HEK293 (cell line): ENCODE measurements around the gene INPP5B.
A peak's percentile ranks its signal among the peaks of the same experiment; 100 is the strongest.

Experiments
- BCL11B ChIP-seq: fragments of 450-650 bp; formaldehyde crosslinking; IDR thresholded peaks from 2 replicates; pipeline ENCODE4 v1.5.1; 2016; ENCODE audit warnings: low read depth, missing biosample characterization, missing genetic modification characterization
- FEZF1 ChIP-seq: fragments of 450-650 bp; formaldehyde crosslinking; IDR thresholded peaks from 2 replicates; pipeline ENCODE4 v1.5.1; 2016; ENCODE audit warnings: missing biosample characterization, missing genetic modification characterization
- IKZF3 ChIP-seq: fragments of 450-650 bp; IDR thresholded peaks from 2 replicates; pipeline ENCODE4 v1.5.0; 2018; ENCODE audit warnings: missing biosample characterization, mild to moderate bottlenecking, missing genetic modification characterization, moderate library complexity
- REPIN1 ChIP-seq: fragments of 450-650 bp; formaldehyde crosslinking; IDR thresholded peaks from 2 replicates; pipeline ENCODE4 v1.5.1; 2017; ENCODE audit warnings: missing biosample characterization, missing genetic modification characterization, low read depth
- SCRT1 ChIP-seq: fragments of 450-650 bp; formaldehyde crosslinking; IDR thresholded peaks from 2 replicates; pipeline ENCODE4 v1.5.1; 2016; ENCODE audit warnings: missing biosample characterization, missing genetic modification characterization, borderline replicate concordance
- SP7 ChIP-seq: fragments of 450-650 bp; formaldehyde crosslinking; IDR thresholded peaks from 2 replicates; pipeline ENCODE4 v1.5.1; 2016; ENCODE audit warnings: missing biosample characterization, missing genetic modification characterization
- YY2 ChIP-seq: fragments of 450-650 bp; formaldehyde crosslinking; IDR thresholded peaks from 2 replicates; pipeline ENCODE4 v1.5.1; 2016; ENCODE audit warnings: missing biosample characterization, missing genetic modification characterization
- ZBTB8A ChIP-seq: fragments of 450-650 bp; formaldehyde crosslinking; IDR thresholded peaks from 2 replicates; pipeline ENCODE4 v1.5.1; 2016; ENCODE audit warnings: missing biosample characterization, missing genetic modification characterization
- ZNF140 ChIP-seq: fragments of 450-650 bp; formaldehyde crosslinking; IDR thresholded peaks from 2 replicates; pipeline ENCODE4 v1.5.1; 2016; ENCODE audit warnings: missing biosample characterization, missing genetic modification characterization
- ZNF174 ChIP-seq: fragments of 450-650 bp; formaldehyde crosslinking; IDR thresholded peaks from 2 replicates; pipeline ENCODE4 v1.5.0; 2017; ENCODE audit warnings: missing biosample characterization, mild to moderate bottlenecking, missing genetic modification characterization
- ZNF211 ChIP-seq: fragments of 450-650 bp; formaldehyde crosslinking; IDR thresholded peaks from 2 replicates; pipeline ENCODE4 v1.5.1; 2016; ENCODE audit warnings: low read depth, missing biosample characterization, missing genetic modification characterization
- ZNF248 ChIP-seq: fragments of 450-650 bp; formaldehyde crosslinking; IDR thresholded peaks from 2 replicates; pipeline ENCODE4 v1.5.1; 2017; ENCODE audit warnings: missing biosample characterization, missing genetic modification characterization
- ZNF302 ChIP-seq: fragments of 450-650 bp; formaldehyde crosslinking; IDR thresholded peaks from 2 replicates; pipeline ENCODE4 v1.5.1; 2016; ENCODE audit warnings: missing biosample characterization, missing genetic modification characterization, low read depth
- ZNF394 ChIP-seq: fragments of 450-650 bp; formaldehyde crosslinking; IDR thresholded peaks from 2 replicates; pipeline ENCODE4 v1.5.1; 2016; ENCODE audit warnings: missing biosample characterization, missing genetic modification characterization, mild to moderate bottlenecking, moderate library complexity, borderline replicate concordance
- ZNF423 ChIP-seq: fragments of 450-650 bp; formaldehyde crosslinking; IDR thresholded peaks from 2 replicates; pipeline ENCODE4 v1.5.1; 2016; ENCODE audit warnings: missing biosample characterization, missing genetic modification characterization
- ZNF48 ChIP-seq: fragments of 450-650 bp; formaldehyde crosslinking; IDR thresholded peaks from 2 replicates; pipeline ENCODE4 v1.5.1; 2016; ENCODE audit warnings: missing biosample characterization, missing genetic modification characterization
- ZNF571 ChIP-seq: fragments of 450-650 bp; formaldehyde crosslinking; IDR thresholded peaks from 2 replicates; pipeline ENCODE4 v1.5.0; 2017; ENCODE audit warnings: missing biosample characterization, missing genetic modification characterization
- ZNF596 ChIP-seq: fragments of 450-650 bp; IDR thresholded peaks from 2 replicates; pipeline ENCODE4 v1.5.0; 2018; ENCODE audit warnings: missing biosample characterization, mild to moderate bottlenecking, missing genetic modification characterization, moderate library complexity
- ZNF621 ChIP-seq: fragments of 450-650 bp; formaldehyde crosslinking; IDR thresholded peaks from 2 replicates; pipeline ENCODE4 v1.5.1; 2017; ENCODE audit warnings: missing biosample characterization, missing genetic modification characterization
- ZNF624 ChIP-seq: fragments of 450-650 bp; formaldehyde crosslinking; IDR thresholded peaks from 2 replicates; pipeline ENCODE4 v1.5.1; 2017; ENCODE audit warnings: missing biosample characterization, missing genetic modification characterization
- ZNF677 ChIP-seq: fragments of 450-650 bp; IDR thresholded peaks from 2 replicates; pipeline ENCODE4 v1.5.0; 2018; ENCODE audit warnings: missing biosample characterization, mild to moderate bottlenecking, missing genetic modification characterization, moderate library complexity
- ZNF747 ChIP-seq: fragments of 450-650 bp; formaldehyde crosslinking; IDR thresholded peaks from 2 replicates; pipeline ENCODE4 v1.5.1; 2016; ENCODE audit warnings: missing biosample characterization, missing genetic modification characterization
- ZNF76 ChIP-seq: fragments of 450-650 bp; formaldehyde crosslinking; IDR thresholded peaks from 2 replicates; pipeline ENCODE4; 2016; ENCODE audit warnings: low read depth, missing biosample characterization, missing genetic modification characterization, borderline replicate concordance
- TF ChIP-seq, protein P1 (sequence below): fragments of 450-650 bp; formaldehyde crosslinking; IDR thresholded peaks from 2 replicates; pipeline ENCODE4 v1.5.1; 2016; ENCODE audit warnings: missing biosample characterization, missing genetic modification characterization
- TF ChIP-seq, protein P2 (sequence below): fragments of 450-650 bp; formaldehyde crosslinking; IDR thresholded peaks from 2 replicates; pipeline ENCODE4 v1.5.1; 2016; ENCODE audit warnings: missing biosample characterization, missing genetic modification characterization
- TF ChIP-seq, protein P3 (sequence below): fragments of 450-650 bp; formaldehyde crosslinking; IDR thresholded peaks from 2 replicates; pipeline ENCODE4 v1.5.1; 2017; ENCODE audit warnings: missing biosample characterization, missing genetic modification characterization
- TF ChIP-seq, protein P4 (sequence below): fragments of 450-650 bp; formaldehyde crosslinking; IDR thresholded peaks from 2 replicates; pipeline ENCODE4 v1.5.1; 2016; ENCODE audit warnings: missing biosample characterization, missing genetic modification characterization
- TF ChIP-seq, protein P5 (sequence below): IDR thresholded peaks from 2 replicates; pipeline ENCODE4 v1.6.1; 2011; ENCODE audit warnings: mild to moderate bottlenecking, low read depth, low read length, borderline replicate concordance

The INPP5B gene

DNA sequence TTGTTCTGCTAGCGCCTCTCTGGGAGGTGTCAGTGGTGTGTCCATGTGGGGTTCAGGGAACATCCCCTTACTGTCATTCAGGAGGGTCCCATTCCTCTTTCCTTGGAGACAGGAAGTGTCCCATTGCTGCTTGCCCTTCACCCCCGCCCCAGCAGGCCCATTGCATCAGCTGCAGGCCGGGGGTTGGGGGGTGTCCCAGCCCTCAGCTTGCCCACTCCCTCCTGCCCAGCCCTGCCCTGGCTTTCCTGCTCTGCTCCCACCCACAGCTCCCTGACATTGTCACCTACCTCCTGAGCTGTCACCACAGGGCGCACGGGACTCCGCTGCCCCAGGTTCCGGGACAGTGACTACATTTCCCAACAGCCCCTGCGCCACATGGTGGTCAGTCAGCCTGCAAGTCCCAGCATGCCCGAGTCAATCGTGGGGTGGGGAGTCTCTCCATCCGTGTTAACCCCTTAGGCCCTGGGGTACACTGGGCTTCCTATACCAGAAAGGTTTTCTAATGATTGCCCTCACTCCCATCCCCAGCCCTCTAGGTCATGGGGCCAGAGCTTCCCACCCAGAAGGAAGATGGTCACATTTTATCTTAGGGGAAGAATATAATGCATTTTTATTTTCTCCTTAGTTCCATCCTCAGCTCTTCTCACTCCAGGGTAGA, at the start of gene INPP5B (continued):
- TF ChIP-seq, protein P1, sequence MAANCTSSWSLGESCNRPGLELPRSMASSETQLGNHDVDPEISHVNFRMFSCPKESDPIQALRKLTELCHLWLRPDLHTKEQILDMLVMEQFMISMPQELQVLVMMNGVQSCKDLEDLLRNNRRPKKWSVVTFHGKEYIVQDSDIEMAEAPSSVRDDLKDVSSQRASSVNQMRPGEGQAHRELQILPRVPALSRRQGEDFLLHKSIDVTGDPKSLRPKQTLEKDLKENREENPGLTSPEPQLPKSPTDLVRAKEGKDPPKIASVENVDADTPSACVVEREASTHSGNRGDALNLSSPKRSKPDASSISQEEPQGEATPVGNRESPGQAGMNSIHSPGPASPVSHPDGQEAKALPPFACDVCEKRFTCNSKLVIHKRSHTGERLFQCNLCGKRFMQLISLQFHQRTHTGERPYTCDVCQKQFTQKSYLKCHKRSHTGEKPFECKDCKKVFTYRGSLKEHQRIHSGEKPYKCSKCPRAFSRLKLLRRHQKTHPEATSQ (tag by site-specific recombination): no peak
- no peak for TF ChIP-seq ZNF747 (tag by site-specific recombination)
- TF ChIP-seq ZNF621 (tag by site-specific recombination): no peak
- peak; percentile 86 for TF ChIP-seq BCL11B (tag by site-specific recombination)
- no peak for TF ChIP-seq ZNF174 (tag by site-specific recombination)
- TF ChIP-seq, protein P2, sequence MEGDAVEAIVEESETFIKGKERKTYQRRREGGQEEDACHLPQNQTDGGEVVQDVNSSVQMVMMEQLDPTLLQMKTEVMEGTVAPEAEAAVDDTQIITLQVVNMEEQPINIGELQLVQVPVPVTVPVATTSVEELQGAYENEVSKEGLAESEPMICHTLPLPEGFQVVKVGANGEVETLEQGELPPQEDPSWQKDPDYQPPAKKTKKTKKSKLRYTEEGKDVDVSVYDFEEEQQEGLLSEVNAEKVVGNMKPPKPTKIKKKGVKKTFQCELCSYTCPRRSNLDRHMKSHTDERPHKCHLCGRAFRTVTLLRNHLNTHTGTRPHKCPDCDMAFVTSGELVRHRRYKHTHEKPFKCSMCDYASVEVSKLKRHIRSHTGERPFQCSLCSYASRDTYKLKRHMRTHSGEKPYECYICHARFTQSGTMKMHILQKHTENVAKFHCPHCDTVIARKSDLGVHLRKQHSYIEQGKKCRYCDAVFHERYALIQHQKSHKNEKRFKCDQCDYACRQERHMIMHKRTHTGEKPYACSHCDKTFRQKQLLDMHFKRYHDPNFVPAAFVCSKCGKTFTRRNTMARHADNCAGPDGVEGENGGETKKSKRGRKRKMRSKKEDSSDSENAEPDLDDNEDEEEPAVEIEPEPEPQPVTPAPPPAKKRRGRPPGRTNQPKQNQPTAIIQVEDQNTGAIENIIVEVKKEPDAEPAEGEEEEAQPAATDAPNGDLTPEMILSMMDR (tag by site-specific recombination): no peak
- no peak for TF ChIP-seq FEZF1 (tag by site-specific recombination)
- TF ChIP-seq ZNF624 (tag by site-specific recombination): no peak
- TF ChIP-seq, protein P3, sequence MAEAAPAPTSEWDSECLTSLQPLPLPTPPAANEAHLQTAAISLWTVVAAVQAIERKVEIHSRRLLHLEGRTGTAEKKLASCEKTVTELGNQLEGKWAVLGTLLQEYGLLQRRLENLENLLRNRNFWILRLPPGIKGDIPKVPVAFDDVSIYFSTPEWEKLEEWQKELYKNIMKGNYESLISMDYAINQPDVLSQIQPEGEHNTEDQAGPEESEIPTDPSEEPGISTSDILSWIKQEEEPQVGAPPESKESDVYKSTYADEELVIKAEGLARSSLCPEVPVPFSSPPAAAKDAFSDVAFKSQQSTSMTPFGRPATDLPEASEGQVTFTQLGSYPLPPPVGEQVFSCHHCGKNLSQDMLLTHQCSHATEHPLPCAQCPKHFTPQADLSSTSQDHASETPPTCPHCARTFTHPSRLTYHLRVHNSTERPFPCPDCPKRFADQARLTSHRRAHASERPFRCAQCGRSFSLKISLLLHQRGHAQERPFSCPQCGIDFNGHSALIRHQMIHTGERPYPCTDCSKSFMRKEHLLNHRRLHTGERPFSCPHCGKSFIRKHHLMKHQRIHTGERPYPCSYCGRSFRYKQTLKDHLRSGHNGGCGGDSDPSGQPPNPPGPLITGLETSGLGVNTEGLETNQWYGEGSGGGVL (tag by site-specific recombination): no peak; the same call in 1 of the 2 replicates
- TF ChIP-seq, protein P4, sequence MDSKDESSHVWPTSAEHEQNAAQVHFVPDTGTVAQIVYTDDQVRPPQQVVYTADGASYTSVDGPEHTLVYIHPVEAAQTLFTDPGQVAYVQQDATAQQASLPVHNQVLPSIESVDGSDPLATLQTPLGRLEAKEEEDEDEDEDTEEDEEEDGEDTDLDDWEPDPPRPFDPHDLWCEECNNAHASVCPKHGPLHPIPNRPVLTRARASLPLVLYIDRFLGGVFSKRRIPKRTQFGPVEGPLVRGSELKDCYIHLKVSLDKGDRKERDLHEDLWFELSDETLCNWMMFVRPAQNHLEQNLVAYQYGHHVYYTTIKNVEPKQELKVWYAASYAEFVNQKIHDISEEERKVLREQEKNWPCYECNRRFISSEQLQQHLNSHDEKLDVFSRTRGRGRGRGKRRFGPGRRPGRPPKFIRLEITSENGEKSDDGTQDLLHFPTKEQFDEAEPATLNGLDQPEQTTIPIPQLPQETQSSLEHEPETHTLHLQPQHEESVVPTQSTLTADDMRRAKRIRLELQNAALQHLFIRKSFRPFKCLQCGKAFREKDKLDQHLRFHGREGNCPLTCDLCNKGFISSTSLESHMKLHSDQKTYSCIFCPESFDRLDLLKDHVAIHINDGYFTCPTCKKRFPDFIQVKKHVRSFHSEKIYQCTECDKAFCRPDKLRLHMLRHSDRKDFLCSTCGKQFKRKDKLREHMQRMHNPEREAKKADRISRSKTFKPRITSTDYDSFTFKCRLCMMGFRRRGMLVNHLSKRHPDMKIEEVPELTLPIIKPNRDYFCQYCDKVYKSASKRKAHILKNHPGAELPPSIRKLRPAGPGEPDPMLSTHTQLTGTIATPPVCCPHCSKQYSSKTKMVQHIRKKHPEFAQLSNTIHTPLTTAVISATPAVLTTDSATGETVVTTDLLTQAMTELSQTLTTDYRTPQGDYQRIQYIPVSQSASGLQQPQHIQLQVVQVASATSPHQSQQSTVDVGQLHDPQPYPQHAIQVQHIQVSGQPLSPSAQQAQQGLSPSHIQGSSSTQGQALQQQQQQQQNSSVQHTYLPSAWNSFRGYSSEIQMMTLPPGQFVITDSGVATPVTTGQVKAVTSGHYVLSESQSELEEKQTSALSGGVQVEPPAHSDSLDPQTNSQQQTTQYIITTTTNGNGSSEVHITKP (tag by site-specific recombination): peak; percentile 74
- TF ChIP-seq, protein P5, sequence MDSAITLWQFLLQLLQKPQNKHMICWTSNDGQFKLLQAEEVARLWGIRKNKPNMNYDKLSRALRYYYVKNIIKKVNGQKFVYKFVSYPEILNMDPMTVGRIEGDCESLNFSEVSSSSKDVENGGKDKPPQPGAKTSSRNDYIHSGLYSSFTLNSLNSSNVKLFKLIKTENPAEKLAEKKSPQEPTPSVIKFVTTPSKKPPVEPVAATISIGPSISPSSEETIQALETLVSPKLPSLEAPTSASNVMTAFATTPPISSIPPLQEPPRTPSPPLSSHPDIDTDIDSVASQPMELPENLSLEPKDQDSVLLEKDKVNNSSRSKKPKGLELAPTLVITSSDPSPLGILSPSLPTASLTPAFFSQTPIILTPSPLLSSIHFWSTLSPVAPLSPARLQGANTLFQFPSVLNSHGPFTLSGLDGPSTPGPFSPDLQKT: no peak
- peak; percentile 99 for TF ChIP-seq ZNF76
- TF ChIP-seq ZNF211 (tag by site-specific recombination): no peak
- no peak for TF ChIP-seq REPIN1 (tag by site-specific recombination)
- TF ChIP-seq IKZF3 (tag by site-specific recombination): peak; percentile 82
- no peak for TF ChIP-seq ZNF677 (tag by site-specific recombination)
- peak; percentile 38 for TF ChIP-seq ZBTB8A (tag by site-specific recombination)
- TF ChIP-seq ZNF140: no peak
- no peak for TF ChIP-seq ZNF48 (tag by site-specific recombination)
- TF ChIP-seq ZNF596 (tag by site-specific recombination): no peak
- TF ChIP-seq ZNF302 (tag by site-specific recombination): no peak
- no peak for TF ChIP-seq ZNF248 (tag by site-specific recombination)
- TF ChIP-seq ZNF423 (tag by site-specific recombination): 0 out of 2 replicates have a peak, but pooled peaks have one; percentile 38
- no peak for TF ChIP-seq ZNF571 (tag by site-specific recombination)
- 0 out of 2 replicates have a peak, but pooled peaks have one; percentile 43 for TF ChIP-seq ZNF394
- peak; percentile 75; the same call in 1 of the 2 replicates for TF ChIP-seq SP7 (tag by site-specific recombination)
- TF ChIP-seq SCRT1 (tag by site-specific recombination): no peak
- peak; percentile 72 for TF ChIP-seq YY2 (tag by site-specific recombination)
